NCI-H187 (cell line): ENCODE data around the gene MGA.
A peak's percentile ranks its signal among the peaks of the same experiment; 100 is the strongest.

Experiments used
- DNase-seq, 2 experiments: peaks; one replicate each; lab custom pipeline; 2025; lab: John Stamatoyannopoulos, UW

The MGA gene

GRCh38 chr15:41809121-41809520, 148.9 kb downstream of the MGA start:
- no peak for DNase-seq

GRCh38 chr15:41809526-41810220, 149.5 kb downstream of the MGA start:
- DNase-seq: no peak

- DNase-seq: no peak
Observed at GRCh38 chr15:41810651-41811431, 150.6 kb downstream of the MGA start.

- DNase-seq: peak; percentile 14 to 38
Observed at GRCh38 chr15:41811432-41812195, 151.4 kb downstream of the MGA start.

GRCh38 chr15:41812820-41813375, 152.7 kb downstream of the MGA start:
- DNase-seq: no peak

GRCh38 chr15:41813426-41813825, 153.2 kb downstream of the MGA start:
- no peak for DNase-seq

GRCh38 chr15:41814534-41814933, 154.3 kb downstream of the MGA start:
- no peak for DNase-seq

GRCh38 chr15:41816788-41817187, 156.6 kb downstream of the MGA start:
- no peak for DNase-seq

- no peak for DNase-seq
Observed at GRCh38 chr15:41817327-41817726, 157.1 kb downstream of the MGA start.

- DNase-seq: no peak
Observed at GRCh38 chr15:41817781-41818180, 157.6 kb downstream of the MGA start.

GRCh38 chr15:41819455-41820050, 159.3 kb downstream of the MGA start:
- no peak for DNase-seq

GRCh38 chr15:41820791-41821423, 160.7 kb downstream of the MGA start:
- DNase-seq: no peak

GRCh38 chr15:41821831-41822230, 161.6 kb downstream of the MGA start:
- DNase-seq: no peak

- DNase-seq: no peak
Observed at GRCh38 chr15:41822471-41822870, 162.3 kb downstream of the MGA start.
